Neural progenitor cell (in vitro differentiated cells): ENCODE results near the gene CEP128. TPM values are rescaled to one million over a fixed set of nuclear protein-coding genes. Genes with fewer than 3 reads are reported as not detected.

Experiments used
- DNase-seq: peaks from one replicate; pipeline ENCODE4 v3.0.0-alpha.2; 2016; ENCODE audit warnings: low spot score
- H2AFZ ChIP-seq: fragments of 200-600 bp; sonication (generic); replicated peaks from 2 replicates; pipeline ENCODE4 v1.6.1; 2016; ENCODE audit warnings: antibody characterized with exemption
- H3F3A ChIP-seq: fragments of 200-600 bp; sonication (generic); 2 replicates; pipeline ENCODE4 v1.6.1; 2016; ENCODE audit warnings: antibody characterized with exemption, low read depth
- H3K27ac ChIP-seq: fragments of 200-600 bp; sonication (generic); 2 replicates; pipeline ENCODE4 v1.5.1; 2016; ENCODE audit warnings: mild to moderate bottlenecking
- H3K27me3 ChIP-seq: fragments of 200-600 bp; sonication (generic); 2 replicates; pipeline ENCODE4 v1.6.1; 2016; ENCODE audit warnings: mild to moderate bottlenecking, moderate library complexity
- H3K36me3 ChIP-seq: fragments of 200-600 bp; sonication (generic); 2 replicates; pipeline ENCODE4 v1.5.1; 2016
- H3K4me1 ChIP-seq: fragments of 200-600 bp; sonication (generic); 2 replicates; pipeline ENCODE4 v1.6.1; 2016; ENCODE audit warnings: mixed run types
- H3K4me2 ChIP-seq: fragments of 200-600 bp; sonication (generic); 2 replicates; pipeline ENCODE4 v1.6.1; 2016
- H3K4me3 ChIP-seq: fragments of 200-600 bp; sonication (generic); 2 replicates; pipeline ENCODE4 v1.5.1; 2016
- H3K79me2 ChIP-seq: fragments of 200-600 bp; sonication (generic); 2 replicates; pipeline ENCODE4 v1.6.1; 2016; ENCODE audit warnings: low read depth
- H3K9ac ChIP-seq: fragments of 200-600 bp; sonication (generic); 2 replicates; pipeline ENCODE4 v1.6.1; 2016
- H3K9me3 ChIP-seq: fragments of 200-600 bp; sonication (generic); 2 replicates; pipeline ENCODE4 v1.5.1; 2016; ENCODE audit warnings: low read depth
- H4K20me1 ChIP-seq: fragments of 200-600 bp; sonication (generic); 2 replicates; pipeline ENCODE4 v1.6.1; 2016; ENCODE audit warnings: low read depth
- H3K27ac Mint-ChIP-seq: 3 replicates; pipeline ENCODE4 v1.8.0; 2021; ENCODE audit warnings: mixed read lengths
- H3K27me3 Mint-ChIP-seq: 2 replicates; pipeline ENCODE4 v1.8.0; 2022; ENCODE audit warnings: low read depth, mild to moderate bottlenecking, inconsistent platforms, moderate library complexity, mixed read lengths; ENCODE audit not compliant: insufficient read depth
- H3K36me3 Mint-ChIP-seq: 3 replicates; pipeline ENCODE4 v1.8.0; 2021; ENCODE audit warnings: mixed read lengths
- H3K4me1 Mint-ChIP-seq: 3 replicates; pipeline ENCODE4 v1.8.0; 2021; ENCODE audit warnings: mixed read lengths
- H3K4me3 Mint-ChIP-seq: 3 replicates; pipeline ENCODE4 v1.8.0; 2021; ENCODE audit warnings: mild to moderate bottlenecking, moderate library complexity, mixed read lengths
- H3K9me3 Mint-ChIP-seq: 3 replicates; pipeline ENCODE4 v1.8.0; 2020; ENCODE audit warnings: mixed read lengths
- EZH2 ChIP-seq: fragments of 200-600 bp; sonication (generic); IDR thresholded peaks from 2 replicates; pipeline ENCODE4 v1.6.1; 2017; ENCODE audit warnings: antibody characterized with exemption, mild to moderate bottlenecking, moderate library complexity
- EZH2phosphoT487 ChIP-seq: fragments of 200-600 bp; sonication (generic); IDR thresholded peaks from 2 replicates; pipeline ENCODE4 v1.6.1; 2017; ENCODE audit warnings: antibody characterized with exemption
- total RNA-seq: library from RNA; depleted of rRNA; stranded (reverse); fragments of >200 nt; gene quantifications from 2 replicates; pipeline ENCODE4 v1.2.3, GENCODE V29; 2015; ENCODE audit warnings: low replicate concordance
- TF ChIP-seq, protein P1 (sequence below): fragments of 200-600 bp; sonication (generic); IDR thresholded peaks from 2 replicates; pipeline ENCODE4 v1.5.1; 2017; ENCODE audit warnings: antibody characterized with exemption, mild to moderate bottlenecking

CEP128 gene
- total RNA-seq, 1 donor from 2014 or later: 12.1 TPM

DNA sequence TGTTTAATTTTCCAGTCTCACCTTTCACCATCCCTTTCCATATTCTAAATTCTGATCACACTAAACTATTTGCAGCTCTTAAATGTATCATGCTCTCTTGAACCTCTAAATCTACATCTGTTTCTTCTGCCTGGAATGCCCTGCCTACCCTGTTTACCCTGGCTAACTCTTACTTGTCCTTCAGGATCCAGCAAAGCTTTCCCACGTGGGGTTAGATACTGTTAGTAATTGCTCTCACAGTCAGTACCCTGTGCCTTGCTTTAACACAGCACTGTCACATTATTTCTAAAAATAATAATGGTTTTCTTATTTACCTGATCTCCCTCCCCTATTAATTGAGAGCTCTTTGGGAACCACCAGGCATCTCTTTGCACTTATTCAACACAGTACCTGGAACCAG is 333.0 kb downstream of the CEP128 start:
- no peaks in the 10 kb centered on the region for H4K20me1 ChIP-seq
- no peak overlapping the region for H3K4me3 Mint-ChIP-seq

DNA sequence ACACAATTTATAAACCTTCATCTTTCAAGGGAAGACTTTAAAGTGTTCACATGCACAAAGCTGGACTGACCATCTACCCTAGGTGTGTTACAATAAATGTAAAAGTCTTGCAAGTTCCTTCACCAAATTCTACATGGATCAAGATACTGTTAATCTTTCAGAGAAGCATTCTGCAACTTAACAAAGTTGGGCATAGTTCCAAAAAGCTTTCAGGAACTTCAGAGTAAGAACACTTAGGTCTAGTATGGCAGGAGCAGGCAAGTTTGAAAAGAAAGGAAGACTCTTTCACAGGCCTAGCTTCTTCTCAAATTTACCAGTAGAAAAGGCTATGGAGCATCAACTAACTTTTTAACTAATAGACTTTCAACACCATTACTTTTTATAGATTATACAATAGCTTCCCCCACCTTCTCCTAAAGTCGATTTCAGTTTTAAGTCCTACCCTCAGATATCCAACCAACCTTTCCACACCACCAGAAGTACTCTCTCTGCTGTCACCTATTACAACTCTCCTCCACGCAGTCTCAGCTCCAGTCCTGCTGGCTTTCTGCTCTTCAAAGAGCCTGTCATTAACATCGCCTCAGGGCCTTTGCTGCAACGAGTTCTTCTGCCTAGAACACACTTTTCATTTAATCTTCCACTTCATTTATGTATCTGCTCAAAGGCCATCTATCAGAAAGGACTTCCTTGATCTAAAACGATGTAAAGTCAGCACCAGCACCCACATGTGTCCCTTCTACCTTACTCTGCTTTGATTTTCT is 333.9 kb downstream of the CEP128 start:
- Histone ChIP-seq H3K9me3 (no peaks in the 10 kb centered on the region), H3K27me3 (no peaks in the 10 kb centered on the region), H4K20me1 (no peaks in the 10 kb centered on the region), H3K4me3 (no peak overlapping the region), H2AFZ (no peak overlapping the region), H3K27ac (no peak overlapping the region), H3K4me2 (no peak overlapping the region), H3K9ac (no peak overlapping the region), H3K36me3 (no peaks in the 10 kb centered on the region), H3K4me1 (no peaks in the 10 kb centered on the region), H3K79me2 (no peaks in the 10 kb centered on the region), H3F3A (no peaks in the 10 kb centered on the region)
- Mint-ChIP-seq H3K9me3 (no peaks in the 10 kb centered on the region), H3K36me3 (no peaks in the 10 kb centered on the region), H3K27me3 (no peaks in the 10 kb centered on the region), H3K27ac (no peak overlapping the region), H3K4me1 (no peaks in the 10 kb centered on the region), H3K4me3 (no peak overlapping the region)
- no peak for DNase-seq
- TF ChIP-seq EZH2phosphoT487: no peak
- TF ChIP-seq, protein P1, sequence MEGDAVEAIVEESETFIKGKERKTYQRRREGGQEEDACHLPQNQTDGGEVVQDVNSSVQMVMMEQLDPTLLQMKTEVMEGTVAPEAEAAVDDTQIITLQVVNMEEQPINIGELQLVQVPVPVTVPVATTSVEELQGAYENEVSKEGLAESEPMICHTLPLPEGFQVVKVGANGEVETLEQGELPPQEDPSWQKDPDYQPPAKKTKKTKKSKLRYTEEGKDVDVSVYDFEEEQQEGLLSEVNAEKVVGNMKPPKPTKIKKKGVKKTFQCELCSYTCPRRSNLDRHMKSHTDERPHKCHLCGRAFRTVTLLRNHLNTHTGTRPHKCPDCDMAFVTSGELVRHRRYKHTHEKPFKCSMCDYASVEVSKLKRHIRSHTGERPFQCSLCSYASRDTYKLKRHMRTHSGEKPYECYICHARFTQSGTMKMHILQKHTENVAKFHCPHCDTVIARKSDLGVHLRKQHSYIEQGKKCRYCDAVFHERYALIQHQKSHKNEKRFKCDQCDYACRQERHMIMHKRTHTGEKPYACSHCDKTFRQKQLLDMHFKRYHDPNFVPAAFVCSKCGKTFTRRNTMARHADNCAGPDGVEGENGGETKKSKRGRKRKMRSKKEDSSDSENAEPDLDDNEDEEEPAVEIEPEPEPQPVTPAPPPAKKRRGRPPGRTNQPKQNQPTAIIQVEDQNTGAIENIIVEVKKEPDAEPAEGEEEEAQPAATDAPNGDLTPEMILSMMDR: no peak
- no peak for TF ChIP-seq EZH2

More for the DNA sequence above, 333.0 kb downstream of the CEP128 start:
- Histone ChIP-seq H3K9ac (no peak overlapping the region), H3K79me2 (no peaks in the 10 kb centered on the region), H3K27me3 (no peaks in the 10 kb centered on the region), H3K4me2 (no peak overlapping the region), H3K9me3 (no peaks in the 10 kb centered on the region), H3K4me1 (no peaks in the 10 kb centered on the region), H3K36me3 (no peaks in the 10 kb centered on the region), H2AFZ (no peak overlapping the region), H3K27ac (no peak overlapping the region), H3K4me3 (no peak overlapping the region), H3F3A (no peaks in the 10 kb centered on the region)
- Mint-ChIP-seq H3K36me3 (no peaks in the 10 kb centered on the region), H3K9me3 (no peaks in the 10 kb centered on the region), H3K27ac (no peak overlapping the region), H3K27me3 (no peaks in the 10 kb centered on the region), H3K4me1 (no peaks in the 10 kb centered on the region)
- no peak for TF ChIP-seq EZH2
- TF ChIP-seq, protein P1: no peak
- TF ChIP-seq EZH2phosphoT487: no peak
- DNase-seq: no peak

DNA sequence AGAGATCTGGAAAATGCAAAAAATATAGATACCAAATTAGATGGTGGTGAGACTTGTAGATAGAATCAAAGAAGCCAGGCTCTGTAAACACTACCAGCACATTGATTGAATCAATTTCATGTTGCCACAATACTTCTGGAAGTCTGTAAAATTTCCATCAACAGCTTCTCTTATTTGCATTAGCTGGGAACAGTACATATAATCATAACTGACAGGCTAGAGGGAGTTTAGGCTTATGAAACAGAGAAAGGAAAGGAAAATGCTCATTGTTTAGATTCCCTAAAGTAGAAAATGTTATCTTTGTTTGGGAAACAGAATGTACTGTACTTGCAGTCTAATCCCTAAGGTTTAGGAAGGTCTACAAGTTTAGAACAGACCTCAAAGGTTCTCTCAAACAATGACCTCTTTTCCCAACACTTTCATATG is 335.2 kb downstream of the CEP128 start:
- Mint-ChIP-seq H3K27me3 (no peaks in the 10 kb centered on the region), H3K4me3 (no peak overlapping the region), H3K36me3 (no peaks in the 10 kb centered on the region), H3K4me1 (no peaks in the 10 kb centered on the region), H3K27ac (no peak overlapping the region), H3K9me3 (no peaks in the 10 kb centered on the region)
- Histone ChIP-seq H3K4me2 (no peak overlapping the region), H3K27ac (no peak overlapping the region), H3K4me3 (no peak overlapping the region), H3K36me3 (no peaks in the 10 kb centered on the region), H2AFZ (no peak overlapping the region), H3K9ac (no peak overlapping the region), H3K27me3 (no peaks in the 10 kb centered on the region), H4K20me1 (no peaks in the 10 kb centered on the region), H3F3A (no peaks in the 10 kb centered on the region), H3K79me2 (no peaks in the 10 kb centered on the region), H3K4me1 (no peaks in the 10 kb centered on the region), H3K9me3 (no peaks in the 10 kb centered on the region)
- DNase-seq: no peak
- no peak for TF ChIP-seq EZH2phosphoT487
- TF ChIP-seq EZH2: no peak

DNA sequence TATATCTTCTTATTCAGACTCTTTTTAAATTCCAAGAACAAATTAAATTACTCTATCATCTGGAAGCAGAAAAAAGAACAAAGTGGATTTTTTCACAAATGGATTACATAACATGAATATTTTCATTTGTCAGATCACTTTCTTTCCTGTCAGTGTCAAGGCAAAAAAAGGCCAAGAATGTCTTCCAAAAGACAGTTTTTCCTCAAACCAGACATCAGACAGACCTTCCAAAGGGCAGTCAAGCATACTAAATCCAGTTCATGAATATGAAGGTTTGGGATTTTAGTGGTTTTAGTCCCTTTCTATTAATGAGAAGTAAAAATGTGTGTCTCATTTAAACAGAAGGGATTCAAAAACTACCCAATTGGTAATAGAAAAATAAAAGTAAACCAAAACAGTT is 336.0 kb downstream of the CEP128 start:
- Histone ChIP-seq H3K9me3 (no peaks in the 10 kb centered on the region), H3F3A (no peaks in the 10 kb centered on the region), H4K20me1 (no peaks in the 10 kb centered on the region), H3K4me3 (no peak overlapping the region), H3K27ac (no peak overlapping the region), H3K9ac (no peak overlapping the region), H2AFZ (no peak overlapping the region), H3K36me3 (no peaks in the 10 kb centered on the region), H3K4me2 (no peak overlapping the region), H3K27me3 (no peaks in the 10 kb centered on the region), H3K4me1 (no peaks in the 10 kb centered on the region), H3K79me2 (no peaks in the 10 kb centered on the region)
- Mint-ChIP-seq H3K4me3 (no peak overlapping the region), H3K36me3 (no peaks in the 10 kb centered on the region), H3K9me3 (no peaks in the 10 kb centered on the region), H3K27ac (no peak overlapping the region), H3K27me3 (no peaks in the 10 kb centered on the region), H3K4me1 (no peaks in the 10 kb centered on the region)
- DNase-seq: no peak
- TF ChIP-seq EZH2phosphoT487: no peak
- TF ChIP-seq EZH2: no peak
- TF ChIP-seq, protein P1: no peak
